GM21737 (cell line): ENCODE data around the gene LSP1.

ENCODE experiments used
- ATAC-seq: cut with Tn5 transposase; IDR thresholded peaks from one replicate; pipeline ENCODE4 v1.9.1; 2021; ENCODE audit warnings: mild to moderate bottlenecking, moderate library complexity; ENCODE audit not compliant: unreplicated experiment

The LSP1 gene

DNA sequence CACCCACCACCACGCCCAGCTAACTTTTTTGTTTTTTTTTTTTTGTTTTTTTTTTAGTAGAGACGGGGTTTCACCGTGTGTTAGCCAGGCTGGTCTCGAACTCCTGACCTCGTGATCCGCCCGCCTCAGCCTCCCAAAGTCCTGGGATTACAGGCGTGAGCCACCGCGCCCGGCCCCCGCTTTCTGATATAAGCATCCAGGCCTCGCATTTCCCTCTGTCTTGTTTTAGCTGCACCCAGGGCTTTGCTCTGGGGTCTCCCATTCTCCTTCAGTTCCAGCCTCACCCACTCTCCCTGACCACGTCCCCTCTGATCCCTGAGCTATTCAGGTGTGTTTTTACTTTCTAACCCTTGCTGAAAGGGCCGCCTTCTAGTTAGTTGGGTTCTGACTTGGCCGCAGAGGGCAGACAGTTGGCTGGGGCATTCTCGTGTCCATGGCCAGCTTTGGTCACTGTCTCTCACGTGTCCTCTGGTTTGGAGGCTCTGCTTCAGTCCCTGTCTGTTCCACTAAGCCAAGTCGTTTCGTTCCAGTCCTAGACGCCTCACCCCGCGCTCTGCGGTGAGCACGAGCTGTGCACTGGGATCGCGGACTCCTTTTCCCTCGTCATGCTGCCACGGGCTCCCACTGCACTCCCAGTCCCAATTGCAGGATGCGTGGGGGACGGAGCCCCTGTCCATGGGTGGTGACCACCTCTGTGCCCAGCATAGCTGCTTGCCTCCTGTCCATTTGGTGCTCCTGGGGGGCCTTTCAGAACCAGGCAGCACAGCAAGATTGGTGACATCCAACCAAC lies 60.6 kb downstream of the LSP1 start:
- ATAC-seq = no peak

DNA sequence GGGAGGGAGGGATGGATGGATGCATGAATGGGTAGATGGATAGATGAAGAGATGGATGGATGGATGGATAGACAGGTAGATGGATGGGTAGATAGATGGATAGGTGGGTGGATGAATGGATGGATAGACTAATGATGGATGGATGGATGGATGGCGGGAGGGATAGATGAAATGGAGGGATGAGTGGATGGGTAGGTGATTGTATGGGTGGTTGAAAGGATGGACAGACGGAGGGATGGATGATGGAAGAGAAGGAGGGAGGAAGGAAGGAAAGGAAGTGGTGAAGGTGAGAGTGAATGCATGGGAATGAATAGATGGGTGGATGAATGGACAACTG lies 62.9 kb downstream of the LSP1 start:
- ATAC-seq = no peak

DNA sequence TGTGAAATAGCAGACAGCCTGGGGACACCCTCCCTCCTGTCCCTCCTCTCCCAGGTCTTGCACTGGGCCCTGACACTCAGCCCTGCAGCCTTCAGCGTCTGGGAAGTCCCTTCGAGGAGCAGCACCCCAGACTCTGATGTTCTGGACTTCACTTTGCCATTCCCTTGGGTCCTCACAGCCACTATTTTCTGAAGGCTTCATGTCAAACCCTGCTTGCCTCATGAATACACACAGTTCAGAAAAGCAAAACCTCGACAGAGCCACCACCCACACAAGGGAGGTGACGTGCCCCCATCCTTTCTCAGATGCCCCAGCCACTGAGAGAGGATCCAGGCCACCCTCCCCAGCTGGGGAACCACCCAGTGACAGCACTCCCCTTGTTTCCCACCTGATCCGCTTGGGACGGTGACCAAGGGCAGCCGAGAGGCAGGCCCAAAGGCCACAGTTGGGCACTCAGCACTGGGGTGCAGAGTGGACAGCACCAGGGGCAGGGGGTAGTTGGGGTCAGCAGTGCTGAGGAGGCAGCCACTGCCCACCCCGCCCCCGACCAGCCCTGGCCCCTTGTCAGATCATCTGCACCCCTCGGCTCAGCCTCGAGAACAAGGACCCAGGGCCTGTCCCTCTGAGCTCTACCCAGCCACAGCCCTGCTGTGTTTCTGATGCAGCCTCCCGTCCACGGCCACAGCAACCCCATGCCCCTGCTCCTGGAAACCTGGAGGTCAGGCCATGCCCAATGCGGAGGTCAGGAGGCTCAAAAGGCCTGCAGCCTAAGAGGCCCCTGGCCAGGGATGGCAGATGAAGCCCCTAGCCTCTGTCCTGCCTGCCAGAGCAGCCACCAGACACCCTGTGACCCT lies 63.5 kb downstream of the LSP1 start:
- no peak for ATAC-seq

DNA sequence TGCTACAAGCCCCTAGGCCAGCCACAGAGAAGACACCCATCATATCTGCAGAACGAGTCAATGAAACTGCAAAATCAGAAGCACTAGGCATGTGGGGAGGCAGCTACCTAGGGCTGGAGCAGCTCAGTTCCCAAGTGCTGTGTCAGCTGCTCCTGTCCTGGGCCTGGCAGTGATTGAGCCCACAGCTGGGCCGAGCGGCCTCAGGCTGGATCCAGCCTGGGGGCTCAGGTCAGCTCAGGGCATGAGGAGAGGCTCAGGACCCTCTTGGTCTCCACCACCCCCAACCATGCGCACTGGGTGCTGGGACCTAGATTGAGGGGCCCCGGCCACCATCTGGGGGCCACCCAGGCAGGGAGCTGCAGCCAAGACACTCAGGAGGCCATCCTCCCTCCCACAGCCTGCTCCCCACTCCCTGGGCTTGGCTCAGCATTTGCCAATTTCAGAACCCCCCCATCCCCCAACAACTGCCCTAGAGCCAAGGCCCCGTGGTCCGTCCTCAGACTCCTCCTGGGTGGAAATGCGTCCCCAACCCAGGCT lies 64.2 kb downstream of the LSP1 start:
- no peak for ATAC-seq

DNA sequence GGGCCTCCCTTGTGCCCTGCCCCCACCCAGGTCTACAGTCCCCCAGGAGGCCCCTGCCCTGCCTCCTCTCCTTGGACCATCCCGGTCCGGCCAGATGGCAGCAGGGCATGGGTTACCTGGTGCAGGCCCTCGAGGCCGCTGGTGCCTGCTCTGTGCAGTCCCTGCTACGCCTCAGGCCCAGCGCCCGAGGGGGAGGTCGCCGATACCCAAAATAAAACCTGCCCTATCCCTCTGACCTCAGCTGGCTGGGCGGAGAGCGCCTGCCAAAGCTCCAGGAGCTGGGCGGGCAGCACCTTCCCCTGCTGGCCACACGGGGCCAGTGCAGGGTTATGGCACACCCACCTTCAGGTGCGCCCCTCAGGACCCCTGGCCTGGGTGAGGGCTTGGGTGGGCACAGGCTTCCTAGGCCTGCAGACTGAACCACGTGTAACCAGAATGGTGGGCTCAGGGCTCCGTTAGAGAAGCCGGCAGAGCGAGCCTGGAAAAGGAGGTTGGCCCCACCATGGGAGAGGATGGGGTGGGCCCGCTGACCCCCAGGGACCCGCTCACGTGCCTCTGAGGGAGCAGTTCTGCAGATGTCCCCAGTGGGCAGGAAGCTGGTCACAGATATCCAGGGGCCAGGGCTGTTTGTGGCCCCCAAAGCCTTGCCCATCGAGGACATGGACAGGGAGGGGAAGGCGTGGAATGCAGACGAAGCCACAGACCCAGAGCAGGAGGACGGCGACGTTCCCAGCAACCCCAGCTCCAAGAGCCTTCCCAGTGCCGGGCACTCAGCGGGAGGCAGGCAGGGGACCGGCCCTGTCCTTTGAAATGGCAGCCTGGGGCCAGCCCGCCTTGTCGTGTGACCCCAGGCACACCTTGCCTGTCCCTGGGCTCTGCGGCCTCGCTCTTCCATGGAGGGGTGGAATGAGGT lies 64.9 kb downstream of the LSP1 start:
- ATAC-seq = no peak

DNA sequence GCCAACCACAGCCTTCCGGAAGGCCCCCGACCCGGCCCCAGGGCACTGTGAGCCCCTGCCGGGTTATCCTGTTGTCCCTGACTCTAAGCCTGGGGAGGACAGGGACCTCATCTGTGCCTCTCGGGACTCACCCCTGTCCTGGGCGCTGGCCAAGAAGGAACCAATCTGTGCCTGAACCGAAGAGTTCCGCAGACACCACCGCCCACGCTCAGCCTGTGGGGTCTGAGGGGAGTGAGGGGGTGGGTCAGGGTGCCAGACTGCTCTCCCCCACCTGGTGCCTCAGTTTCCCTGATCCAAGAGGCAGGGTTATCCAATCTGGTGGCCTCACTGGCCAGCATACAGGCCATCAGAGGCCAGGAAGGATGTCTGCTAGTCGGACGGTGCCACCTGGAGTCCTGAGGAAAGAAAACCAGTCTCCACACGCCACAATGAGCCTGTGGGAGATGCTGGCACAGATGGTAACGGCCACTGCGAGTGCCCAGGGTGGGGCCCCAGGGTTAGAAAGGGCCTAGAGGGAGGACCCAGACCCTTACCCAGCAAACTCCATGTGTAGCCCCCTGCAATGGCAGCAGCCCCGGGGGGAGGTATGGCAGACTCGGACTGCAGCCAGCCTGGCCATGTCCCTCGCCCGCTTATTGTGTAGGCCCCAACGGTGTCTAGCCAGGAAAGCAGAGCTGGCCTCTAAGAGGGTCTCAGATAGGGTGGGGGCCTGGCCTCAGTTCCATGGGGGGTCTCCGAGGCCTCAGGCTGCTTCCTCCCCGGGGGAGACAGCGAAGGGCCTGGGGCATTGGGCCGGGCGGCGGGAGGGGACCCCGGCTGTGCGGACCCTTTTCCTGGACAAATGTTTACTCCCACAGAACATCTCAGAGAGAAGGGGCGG lies 65.8 kb downstream of the LSP1 start:
- ATAC-seq = no peak

DNA sequence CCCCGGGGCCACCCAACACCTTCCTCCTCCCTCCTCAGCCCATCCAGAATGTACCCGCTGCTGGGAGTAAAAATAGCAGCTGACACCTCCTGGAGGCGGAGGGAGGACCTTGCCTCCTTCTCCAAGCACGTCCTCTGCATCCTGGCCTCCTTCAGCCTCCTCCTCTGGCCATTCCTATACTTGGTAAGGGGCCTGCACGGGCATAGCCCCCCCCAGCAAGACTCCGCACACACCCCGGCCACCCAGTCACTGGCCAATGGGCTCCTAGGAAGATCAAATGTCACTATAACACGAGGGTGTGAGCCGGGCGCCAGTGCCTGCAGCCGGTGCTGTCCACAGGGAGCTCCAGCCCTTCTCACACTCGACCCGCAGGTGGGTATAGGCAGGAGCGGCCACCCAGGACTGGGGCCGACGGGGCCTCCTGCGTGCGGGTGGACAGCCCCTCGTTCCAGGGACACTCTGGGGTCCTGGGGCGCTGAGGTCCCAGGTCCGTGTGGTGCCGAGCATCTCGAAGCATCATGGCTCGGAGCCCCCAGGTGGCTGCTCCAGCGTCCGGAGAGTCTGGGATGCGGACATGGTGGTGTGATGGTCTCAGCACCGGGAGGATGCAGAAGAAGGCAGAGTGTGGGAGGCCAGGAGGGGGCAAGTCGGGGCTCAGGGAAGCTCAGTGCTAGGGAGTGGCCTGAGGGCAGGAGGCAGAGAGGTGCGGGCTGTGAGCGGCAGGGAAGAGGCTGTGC lies 66.7 kb downstream of the LSP1 start, which contains the start of gene TNNT3:
Gene TNNT3, plus strand, starts transcription at position 313 of the 737 bp plus-strand sequence. CDS start 3,172 bp downstream, outside the sequence.
- no peak for ATAC-seq

DNA sequence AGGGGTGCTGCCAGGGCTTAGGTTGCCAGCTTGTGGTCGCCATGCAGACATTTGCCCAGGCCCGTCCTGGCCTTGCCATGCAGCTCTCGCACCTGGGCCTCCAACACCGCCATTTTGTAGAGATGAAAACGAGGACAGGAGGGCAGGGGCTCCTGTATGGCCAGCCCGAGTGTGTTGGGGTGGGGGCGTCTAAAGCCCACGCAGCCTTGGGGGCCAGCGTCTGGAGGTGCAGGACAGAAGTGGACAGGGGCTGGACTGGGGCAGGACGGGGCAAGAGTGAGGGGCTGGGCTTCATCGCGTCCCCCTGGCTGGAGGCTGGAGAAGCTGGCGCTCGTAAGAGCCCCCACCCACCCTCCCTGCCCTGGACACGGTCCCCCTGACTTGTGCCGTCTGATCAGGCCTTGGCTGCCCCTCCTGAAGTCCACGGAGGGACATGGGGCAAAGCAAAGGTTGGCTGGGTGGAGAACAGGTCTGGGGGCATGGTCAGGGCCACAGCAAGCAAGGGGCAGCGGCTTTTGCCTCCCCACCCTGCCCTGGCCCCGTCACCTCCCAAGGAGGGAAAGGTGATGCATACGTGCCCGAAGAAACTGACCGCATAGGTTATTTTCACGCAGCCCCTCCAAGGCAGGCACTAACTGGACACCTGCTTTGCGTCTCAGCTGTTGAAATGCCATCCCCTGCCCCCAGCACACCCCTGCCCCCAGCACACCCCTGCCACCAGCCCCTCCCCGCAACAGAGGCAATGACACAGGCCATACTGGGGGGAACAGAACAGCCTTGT lies 67.4 kb downstream of the LSP1 start:
- no peak for ATAC-seq

DNA sequence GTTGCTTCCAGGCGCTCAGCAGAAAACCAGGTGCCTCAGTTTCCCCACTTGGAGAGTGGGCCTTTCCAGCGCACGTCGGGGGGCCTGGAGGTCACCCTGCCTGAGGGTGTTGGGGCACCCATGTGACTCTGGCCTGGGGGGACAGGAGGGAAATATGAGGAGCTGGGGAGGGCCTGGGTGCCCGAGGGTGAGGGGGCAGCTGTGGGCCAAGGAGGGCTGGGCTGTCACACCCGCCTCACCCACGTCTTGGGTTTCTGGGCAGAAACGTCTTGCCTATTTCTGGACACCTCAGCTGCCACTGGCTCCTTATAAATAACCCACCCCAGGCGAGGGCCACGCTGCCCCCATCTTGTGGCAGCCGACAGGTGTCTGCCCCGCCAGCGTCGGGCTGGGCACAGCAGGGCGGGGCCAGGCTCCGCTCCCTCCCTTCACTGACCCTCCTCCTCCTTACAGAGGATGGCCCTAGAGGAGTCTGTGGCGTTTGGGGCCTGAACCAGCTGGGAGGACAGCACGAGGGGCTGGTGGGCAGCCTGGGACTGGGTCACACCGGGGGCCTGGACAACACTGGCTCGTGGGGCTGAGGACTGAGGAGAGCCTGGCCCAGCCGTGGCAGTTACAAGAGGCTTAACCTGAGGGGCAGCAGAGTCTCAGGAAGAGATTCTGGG lies 68.2 kb downstream of the LSP1 start:
- no peak for ATAC-seq

DNA sequence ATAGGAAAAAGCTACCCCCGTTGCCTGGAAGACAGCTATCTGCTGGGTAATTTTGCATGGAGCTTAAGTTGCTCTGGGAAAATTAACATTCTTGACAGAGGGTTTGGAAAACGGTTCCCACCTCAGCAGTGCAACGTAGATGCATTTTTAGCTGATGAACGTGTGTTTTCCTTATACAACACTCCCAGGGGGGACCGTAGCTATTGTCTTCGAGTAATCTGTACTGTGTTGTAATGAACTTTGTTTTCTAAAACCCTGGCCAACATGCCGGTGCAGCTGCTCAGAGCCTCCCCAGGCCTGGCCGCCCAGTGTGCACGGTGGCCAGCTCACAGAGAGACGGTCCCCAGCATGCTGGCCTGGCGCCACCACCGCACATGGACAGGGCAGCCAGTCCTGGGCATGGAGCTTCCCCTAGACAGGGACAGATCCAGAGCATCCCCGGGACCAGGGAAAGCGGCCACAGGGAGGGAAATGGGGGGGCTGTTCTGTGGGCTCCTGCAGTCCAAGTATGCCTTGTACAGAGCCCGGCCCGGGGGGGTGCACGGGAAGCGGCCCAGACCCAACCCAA lies 68.8 kb downstream of the LSP1 start:
- no peak for ATAC-seq

DNA sequence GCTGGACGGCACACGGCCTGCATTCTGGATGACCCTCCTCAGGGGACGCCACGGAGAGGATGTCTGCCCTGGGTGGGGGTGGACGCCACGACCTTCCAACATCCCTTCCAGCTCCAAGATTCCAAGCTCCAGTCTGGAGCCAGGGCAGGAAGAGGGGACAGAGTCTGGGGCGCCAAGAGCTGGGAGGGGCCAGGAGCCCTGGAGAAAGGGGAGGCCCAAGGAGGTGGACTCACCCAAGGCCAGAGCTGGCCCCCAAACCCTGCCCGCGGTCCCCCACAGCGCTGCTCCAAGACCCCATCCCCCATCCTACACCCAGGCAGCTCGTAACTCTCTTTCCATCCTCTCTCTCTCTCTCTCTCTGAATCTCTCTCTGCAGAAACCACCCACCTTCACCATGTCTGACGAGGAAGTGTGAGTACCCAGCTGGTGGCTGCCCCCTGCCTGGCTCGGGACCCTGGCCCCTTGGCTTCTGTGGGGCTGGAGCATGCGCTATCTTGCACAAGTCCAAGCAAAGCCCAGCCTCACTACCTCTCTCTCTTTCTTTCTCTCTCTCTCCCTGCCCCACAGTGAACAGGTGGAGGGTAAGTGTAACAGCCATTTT lies 69.7 kb downstream of the LSP1 start:
- no peak for ATAC-seq

DNA sequence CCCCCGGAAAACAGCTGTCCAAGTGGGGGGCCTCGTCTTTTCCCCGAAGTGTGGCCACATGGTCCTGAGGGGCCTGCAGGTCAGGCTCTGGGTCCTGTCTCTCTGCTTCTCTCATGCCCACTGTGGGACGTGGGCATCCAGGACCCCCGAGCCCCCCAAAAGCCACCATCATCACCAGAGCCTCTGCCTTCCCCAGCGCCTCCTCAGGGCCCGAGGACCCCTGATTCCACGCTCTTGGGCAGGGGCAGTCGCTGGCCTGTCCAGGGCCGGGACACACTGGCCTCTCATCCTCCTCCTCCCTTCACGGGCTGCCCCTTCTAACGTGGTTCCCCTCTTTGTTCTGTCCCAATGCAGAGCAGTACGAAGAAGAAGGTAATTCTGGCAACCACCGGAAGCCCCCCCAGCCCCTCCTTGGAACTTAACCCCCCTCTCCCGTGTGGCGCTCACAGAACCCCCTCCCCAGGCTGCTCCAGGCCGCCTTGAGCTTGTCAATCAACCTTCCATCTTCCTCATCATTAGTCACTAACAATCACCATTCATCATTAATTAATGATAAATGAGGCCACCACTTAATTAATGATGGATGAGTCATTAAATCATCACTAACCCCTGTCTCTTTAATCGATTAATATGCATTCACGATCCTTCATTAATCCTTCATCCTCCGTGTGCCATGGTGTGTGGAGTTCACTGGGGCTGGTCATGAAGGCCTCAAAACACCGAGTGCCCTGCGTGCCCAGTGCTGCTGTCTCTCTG lies 70.5 kb downstream of the LSP1 start:
- ATAC-seq = no peak

DNA sequence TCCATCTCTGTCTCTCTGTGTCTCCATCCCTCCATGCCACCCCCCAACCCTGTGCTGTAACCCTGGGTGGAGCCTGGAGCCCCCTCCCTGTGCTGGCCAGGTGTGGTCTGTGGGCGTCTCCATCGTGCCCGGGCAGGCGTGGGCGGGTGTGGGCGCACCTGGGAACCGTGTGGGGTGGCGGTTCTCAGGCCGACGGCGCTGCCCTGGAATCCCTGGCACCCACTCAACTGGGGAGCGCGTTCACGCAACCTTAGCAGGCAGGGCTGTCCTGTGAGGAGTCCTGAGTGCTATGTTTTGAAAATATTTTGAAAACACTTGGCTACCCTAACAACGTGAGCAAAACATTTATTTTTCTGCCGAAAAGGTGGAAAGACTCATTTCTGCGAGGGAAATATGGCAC lies 71.3 kb downstream of the LSP1 start:
- no peak for ATAC-seq

DNA sequence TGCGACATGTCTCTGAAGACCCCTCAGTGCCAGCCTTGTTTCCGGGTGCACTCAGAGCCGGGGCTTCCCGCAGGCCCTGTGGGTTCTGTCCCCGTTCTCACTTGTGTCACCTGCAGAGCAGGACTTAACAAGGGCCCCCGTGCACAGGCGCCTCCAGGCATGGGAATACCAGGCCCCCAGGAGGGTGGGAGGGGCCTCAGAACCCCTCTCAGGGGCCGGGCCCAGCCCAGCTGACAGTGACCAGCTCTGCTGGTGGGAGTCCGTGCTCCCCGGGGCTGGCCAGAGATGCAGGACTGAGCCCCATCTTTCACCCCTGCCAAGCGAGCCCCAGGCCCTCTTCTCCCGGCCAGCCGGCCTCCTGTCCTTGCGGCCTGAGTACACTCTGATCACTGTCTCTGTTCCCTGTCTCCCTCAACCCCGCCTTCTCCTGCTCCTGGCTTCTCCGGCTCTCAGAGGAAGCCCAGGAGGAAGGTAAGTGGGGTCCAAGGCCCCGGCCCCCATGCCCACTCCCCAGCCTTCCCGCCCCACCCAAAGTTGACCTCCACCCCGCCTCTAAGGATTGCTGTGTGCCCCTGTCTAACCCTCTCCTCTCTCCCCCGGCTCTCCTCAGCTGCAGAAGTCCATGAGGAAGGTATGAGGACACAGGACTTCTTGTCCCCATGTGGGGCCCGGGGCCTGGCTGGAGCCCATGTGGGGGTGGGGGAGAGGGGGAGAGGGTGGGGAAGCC lies 71.9 kb downstream of the LSP1 start:
- ATAC-seq = no peak

DNA sequence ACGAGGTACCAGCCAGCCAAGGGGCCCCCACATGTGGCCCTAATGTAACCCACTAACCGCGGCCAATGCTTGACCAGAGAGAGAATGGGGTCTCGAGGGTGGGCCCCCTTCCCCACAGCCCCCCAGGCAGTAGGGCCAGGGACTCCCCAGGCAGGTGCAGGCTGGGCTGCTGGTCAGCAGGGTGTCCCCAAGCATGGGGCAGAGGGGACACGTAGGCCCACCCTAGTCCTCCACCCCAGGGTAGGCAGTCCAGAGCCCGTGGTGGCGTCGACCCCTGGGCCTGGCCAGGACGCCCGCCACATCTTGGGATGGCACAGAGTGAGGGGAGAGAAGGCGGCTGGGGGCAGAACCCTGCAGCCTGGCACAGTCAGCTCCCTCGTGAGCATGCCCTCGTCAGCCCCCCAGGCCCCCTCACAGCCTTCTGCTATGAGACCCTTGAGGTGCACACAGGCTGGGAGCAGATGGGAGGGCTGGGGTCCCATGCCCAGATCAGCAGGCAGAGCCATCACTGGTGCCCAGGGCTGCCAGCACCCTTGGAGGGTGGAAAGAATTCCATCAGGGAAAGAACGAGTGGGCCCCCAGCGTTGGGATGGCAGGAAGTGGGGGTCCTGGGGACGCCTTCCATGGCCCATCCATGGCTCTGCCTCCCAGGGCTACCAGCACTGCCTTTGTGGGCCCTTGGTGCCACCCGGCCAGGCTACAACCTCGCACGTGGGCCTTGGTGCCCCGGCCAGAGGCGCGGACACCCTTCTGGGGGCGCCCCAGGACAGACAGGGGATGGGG lies 72.7 kb downstream of the LSP1 start:
- ATAC-seq = no peak
